ENCODE data around the gene DDA1.

The DDA1 gene

DNA sequence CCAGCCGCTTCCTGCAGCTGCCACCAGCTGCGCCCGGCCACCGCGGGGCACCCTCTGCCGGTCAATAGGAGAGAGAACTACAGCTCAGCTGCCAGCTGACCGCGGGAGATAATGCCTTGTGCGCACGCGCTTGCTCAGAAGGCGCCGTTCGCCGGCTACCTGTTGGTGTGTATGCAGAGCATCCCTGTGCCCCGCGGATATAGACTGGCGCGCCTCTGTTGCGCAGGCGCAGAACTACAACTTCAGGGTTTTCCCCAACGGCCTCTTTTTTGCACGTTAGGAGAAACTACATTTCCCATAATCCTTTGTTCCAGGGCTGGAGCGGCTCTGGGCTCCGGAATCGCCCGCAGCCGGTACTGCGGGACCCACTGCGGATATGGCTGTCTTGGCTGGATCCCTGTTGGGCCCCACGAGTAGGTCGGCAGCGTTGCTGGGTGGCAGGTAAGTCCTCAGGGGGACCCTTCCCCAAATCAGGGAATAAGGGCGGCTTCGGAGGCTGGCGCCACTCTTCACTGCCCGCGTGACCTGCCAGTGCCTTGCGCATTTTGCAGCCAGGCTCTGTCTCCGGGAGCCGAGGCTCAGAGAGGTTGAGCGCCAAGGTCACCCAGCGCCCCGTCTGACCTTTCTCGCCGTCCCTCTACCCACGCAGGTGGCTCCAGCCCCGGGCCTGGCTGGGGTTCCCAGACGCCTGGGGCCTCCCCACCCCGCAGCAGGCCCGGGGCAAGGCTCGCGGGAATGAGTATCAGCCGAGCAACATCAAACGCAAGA is 3.7 kb upstream of the DDA1 start, which contains the start of gene MRPL34:
Gene MRPL34, plus strand, starts transcription at position 356 of the 768 bp plus-strand sequence. Its CDS starts 21 bp downstream, at position 377.
- H3K4me3 ChIP-seq (ENCODE audit: low read length), result peak within 1 kb of the TSS; percentile 23
- H3K9me3 ChIP-seq (ENCODE audit: control insufficient read depth, low read length), result no peaks in the 10 kb centered on the region
- H3K9ac ChIP-seq (ENCODE audit: low read length), result peak within 1 kb of the TSS; percentile 88
- no peaks in the 10 kb centered on the region for H3K27me3 ChIP-seq (ENCODE audit: control insufficient read depth, insufficient read depth, low read length)
- peaks cover 42% of the 10 kb centered on the region for H3K4me1 ChIP-seq (ENCODE audit: control insufficient read depth, insufficient read depth, low read length)
- H3K36me3 ChIP-seq (ENCODE audit: control insufficient read depth, insufficient read depth, low read length), result no peaks in the 10 kb centered on the region

DNA sequence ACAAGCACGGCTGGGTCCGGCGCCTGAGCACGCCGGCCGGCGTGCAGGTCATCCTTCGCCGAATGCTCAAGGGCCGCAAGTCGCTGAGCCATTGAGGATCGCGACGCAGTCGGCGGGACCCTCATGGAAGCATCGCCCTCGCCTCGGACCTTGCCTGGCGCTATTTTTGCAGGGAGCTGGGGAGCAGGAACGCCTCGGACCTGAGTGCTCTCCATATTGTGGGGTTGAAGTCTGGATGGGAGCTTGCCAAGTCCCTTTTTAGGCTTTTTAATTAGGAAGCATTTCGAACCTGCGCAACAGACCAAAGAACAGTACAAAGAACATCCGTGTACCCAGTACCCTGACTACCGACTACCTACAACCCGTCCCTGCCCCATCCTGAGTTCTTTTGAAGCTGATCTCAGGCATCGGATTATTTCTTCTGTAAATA is 3.1 kb upstream of the DDA1 start:
- Histone ChIP-seq H3K4me1 (ENCODE audit: control insufficient read depth, insufficient read depth, low read length) (peaks cover 48% of the 10 kb centered on the region), H3K4me3 (ENCODE audit: low read length) (peak overlapping the region; percentile 23), H3K36me3 (ENCODE audit: control insufficient read depth, insufficient read depth, low read length) (no peaks in the 10 kb centered on the region), H3K9ac (ENCODE audit: low read length) (peak overlapping the region; percentile 88), H3K27me3 (ENCODE audit: control insufficient read depth, insufficient read depth, low read length) (no peaks in the 10 kb centered on the region), H3K9me3 (ENCODE audit: control insufficient read depth, low read length) (no peaks in the 10 kb centered on the region)

DNA sequence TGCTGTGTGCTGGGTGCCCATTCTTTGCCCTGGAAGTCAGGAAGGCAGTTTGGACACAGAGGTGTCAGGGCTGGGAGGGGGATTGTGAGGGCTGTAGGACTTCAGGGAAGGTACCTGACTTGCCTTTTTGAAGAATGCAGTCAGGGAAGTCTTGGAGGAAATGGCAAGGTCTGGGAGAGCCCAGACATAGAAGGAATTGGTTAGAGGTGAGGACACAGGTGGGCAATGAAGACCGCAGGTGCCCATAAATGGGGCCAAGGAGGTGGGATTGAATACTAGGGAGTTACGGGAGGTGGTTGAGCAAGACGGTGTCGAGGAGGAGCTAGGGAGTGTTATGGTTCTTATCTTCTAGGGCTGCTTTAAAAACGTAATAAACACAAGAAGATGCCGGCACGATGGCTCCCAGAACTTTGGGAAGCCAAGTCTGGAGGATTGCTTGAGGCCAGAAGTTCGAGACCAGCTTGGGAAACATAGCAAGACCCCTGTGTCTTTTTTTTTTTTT is 1.4 kb upstream of the DDA1 start:
- H3K9me3 ChIP-seq (ENCODE audit: control insufficient read depth, low read length), result no peaks in the 10 kb centered on the region
- no peaks in the 10 kb centered on the region for H3K27me3 ChIP-seq (ENCODE audit: control insufficient read depth, insufficient read depth, low read length)
- H3K4me3 ChIP-seq (ENCODE audit: low read length), result no peak overlapping the region
- H3K4me1 ChIP-seq (ENCODE audit: control insufficient read depth, insufficient read depth, low read length), result peaks cover 57% of the 10 kb centered on the region
- H3K36me3 ChIP-seq (ENCODE audit: control insufficient read depth, insufficient read depth, low read length), result no peaks in the 10 kb centered on the region
- no peak overlapping the region for H3K9ac ChIP-seq (ENCODE audit: low read length)

DNA sequence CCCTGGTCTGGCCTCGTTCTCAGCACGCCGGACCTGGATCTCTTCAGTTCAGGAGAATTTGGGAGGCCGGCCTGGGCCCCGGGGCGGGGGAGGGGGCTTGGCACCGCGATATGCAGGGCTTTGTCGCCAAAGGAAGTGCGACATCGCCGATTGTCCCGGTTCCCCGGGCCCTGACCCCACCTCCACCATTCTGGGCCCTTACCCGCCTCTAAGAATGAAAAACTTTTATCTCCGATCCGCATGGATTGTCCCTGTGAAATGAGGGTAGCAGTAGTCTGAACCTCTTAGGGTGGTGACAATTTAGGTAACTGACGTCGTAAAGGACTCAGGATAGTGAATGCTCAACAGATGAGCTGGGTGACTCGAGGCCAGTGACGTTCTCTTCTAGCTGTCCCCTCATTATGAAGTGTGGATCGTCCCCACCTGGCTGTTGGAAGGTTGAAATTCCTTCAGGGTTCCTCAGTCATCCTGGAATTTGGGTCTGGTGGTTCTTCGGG is 650 bp downstream of the DDA1 start:
- Histone ChIP-seq H3K4me3 (ENCODE audit: low read length) (peak overlapping the region; percentile 76), H3K9me3 (ENCODE audit: control insufficient read depth, low read length) (no peaks in the 10 kb centered on the region), H3K4me1 (ENCODE audit: control insufficient read depth, insufficient read depth, low read length) (peaks cover 47% of the 10 kb centered on the region), H3K27me3 (ENCODE audit: control insufficient read depth, insufficient read depth, low read length) (no peaks in the 10 kb centered on the region), H3K9ac (ENCODE audit: low read length) (peak overlapping the region; percentile 93), H3K36me3 (ENCODE audit: control insufficient read depth, insufficient read depth, low read length) (peaks cover 13% of the 10 kb centered on the region)

DNA sequence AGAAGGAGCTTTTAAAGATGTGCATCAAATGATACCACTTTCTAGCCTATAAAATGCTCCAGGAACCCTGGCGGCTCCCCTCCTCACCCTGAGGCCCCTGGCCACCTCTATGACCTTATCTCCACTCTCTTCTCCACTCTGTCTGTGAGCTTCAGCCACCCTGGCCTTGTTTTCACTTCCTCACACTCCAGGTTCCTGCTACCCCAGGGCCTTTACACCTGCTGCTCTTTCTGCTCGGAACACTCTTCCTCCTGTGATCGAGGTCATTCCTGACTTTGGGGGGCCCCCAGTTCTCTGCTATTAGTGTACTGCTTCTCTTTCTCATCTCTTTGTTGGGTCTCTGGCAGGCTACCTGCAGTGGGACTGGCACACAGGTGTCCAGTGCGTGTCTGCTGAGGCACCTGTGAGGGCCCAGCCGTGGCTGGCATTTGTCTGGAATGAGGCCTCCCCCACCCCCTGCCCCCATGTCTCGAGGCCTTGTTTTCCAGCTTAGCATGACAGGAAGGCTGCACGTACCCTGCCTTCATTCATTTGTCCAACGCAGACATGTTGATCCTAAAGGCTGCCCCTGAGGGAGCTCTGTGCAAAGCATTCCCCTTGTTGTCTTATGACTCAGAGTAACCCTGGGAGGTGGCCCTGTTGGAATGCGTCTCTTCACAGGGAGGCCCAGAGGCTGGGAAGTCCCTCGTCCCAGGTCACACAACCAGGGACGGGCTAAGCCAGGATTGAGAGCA is 2.3 kb downstream of the DDA1 start:
- Histone ChIP-seq H3K36me3 (ENCODE audit: control insufficient read depth, insufficient read depth, low read length) (peaks cover 13% of the 10 kb centered on the region), H3K4me1 (ENCODE audit: control insufficient read depth, insufficient read depth, low read length) (peaks cover 46% of the 10 kb centered on the region), H3K4me3 (ENCODE audit: low read length) (no peak overlapping the region), H3K9ac (ENCODE audit: low read length) (peak overlapping the region; percentile 33), H3K9me3 (ENCODE audit: control insufficient read depth, low read length) (no peaks in the 10 kb centered on the region), H3K27me3 (ENCODE audit: control insufficient read depth, insufficient read depth, low read length) (no peaks in the 10 kb centered on the region)

DNA sequence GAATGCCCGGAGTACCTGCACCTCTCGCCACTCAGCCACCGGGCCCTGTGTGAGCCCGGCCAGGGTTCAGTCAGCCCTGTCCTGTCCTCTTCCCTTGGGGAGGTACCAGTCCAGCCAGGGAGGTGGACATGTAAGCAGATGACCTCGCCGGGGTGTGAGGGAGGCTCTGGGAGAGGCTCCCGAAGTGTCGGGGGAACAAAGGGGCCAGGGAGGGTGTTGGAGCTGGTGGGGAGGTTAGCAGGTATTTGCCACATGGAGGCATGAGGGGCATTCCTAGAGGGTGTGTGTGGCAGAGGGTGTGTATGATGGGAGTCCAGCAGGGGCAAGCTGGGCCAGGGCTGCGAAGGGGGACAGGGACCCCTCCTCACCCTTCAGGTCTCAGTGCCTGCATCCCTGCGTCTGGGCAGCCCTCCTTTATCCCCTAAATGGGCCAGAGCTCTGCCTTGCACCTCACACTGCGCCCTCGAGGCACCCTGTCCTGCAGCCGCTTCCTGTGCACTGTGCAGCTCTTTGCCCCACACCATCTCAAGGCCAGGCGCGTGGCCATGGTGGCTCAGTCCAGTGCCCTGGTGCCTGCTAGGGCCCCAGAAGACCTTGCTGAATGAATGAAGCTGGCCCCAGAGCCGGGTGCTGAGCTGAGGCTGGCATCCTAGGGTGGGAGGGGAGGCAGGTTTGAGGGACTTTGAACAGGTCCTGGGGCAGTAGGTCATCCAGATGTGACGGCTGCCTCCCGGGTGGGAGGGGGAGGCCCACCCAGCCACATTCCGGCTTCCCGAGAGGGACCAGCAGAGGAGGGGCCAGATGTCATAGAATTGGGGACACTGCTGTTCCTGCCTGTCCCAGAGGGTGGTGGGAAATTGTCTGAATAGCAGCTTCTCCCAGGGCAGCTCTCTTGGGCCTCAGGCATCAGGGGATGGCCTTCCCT is 3.1 kb downstream of the DDA1 start:
- Histone ChIP-seq H3K27me3 (ENCODE audit: control insufficient read depth, insufficient read depth, low read length) (no peaks in the 10 kb centered on the region), H3K36me3 (ENCODE audit: control insufficient read depth, insufficient read depth, low read length) (peaks cover 13% of the 10 kb centered on the region), H3K9me3 (ENCODE audit: control insufficient read depth, low read length) (no peaks in the 10 kb centered on the region), H3K4me3 (ENCODE audit: low read length) (no peak overlapping the region), H3K9ac (ENCODE audit: low read length) (peak overlapping the region; percentile 33), H3K4me1 (ENCODE audit: control insufficient read depth, insufficient read depth, low read length) (peaks cover 44% of the 10 kb centered on the region)

DNA sequence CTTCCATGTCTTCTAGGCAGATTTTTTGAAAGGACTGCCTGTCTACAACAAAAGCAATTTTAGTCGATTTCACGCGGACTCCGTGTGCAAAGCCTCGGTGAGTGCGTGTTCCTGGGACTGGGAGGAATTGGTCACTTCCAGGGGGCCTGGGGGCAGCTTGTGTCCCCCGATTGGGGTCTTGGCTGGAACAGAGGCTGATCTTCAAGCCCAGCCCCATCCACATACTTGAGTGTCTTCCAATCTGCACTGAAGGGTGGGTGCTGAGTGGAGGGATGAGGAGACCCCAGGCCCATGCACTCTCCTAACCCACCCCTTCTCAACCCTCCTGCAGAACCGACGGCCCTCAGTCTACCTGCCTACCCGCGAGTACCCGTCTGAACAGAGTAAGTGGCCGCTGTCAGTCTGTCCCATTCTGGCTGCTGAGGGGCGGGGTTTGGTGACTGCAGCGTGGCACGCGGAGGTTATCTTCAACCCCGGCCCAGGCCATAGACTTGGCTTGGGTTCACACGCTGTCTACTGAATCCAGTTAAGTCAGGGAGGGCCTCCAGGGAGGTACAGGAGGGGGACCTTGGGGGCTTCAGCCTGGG is 4.7 kb downstream of the DDA1 start:
- no peak overlapping the region for H3K9ac ChIP-seq (ENCODE audit: low read length)
- no peak overlapping the region for H3K4me3 ChIP-seq (ENCODE audit: low read length)
- H3K27me3 ChIP-seq (ENCODE audit: control insufficient read depth, insufficient read depth, low read length), result no peaks in the 10 kb centered on the region
- H3K4me1 ChIP-seq (ENCODE audit: control insufficient read depth, insufficient read depth, low read length), result peaks cover 58% of the 10 kb centered on the region
- peaks cover 13% of the 10 kb centered on the region for H3K36me3 ChIP-seq (ENCODE audit: control insufficient read depth, insufficient read depth, low read length)
- no peaks in the 10 kb centered on the region for H3K9me3 ChIP-seq (ENCODE audit: control insufficient read depth, low read length)

DNA sequence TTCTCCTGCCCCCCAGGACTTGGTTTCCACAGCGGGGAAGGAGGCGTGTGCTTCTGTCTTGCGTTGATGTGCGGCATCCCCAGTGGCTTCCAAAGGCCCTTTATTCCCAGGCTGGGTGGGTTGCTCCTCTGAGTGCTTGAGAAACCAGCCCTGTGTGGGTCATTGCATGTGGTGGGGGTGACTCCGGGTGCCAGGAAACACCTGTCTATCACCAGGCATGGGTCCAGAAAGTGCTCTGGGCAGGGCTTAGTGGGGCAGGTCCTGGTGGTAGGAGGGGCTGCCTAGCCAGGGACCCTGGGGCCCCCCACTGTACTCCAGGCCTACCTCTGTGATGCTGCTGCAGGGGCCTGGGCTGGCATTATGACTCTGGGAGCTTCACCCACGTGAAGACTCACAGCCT is 9.6 kb downstream of the DDA1 start:
- H3K36me3 ChIP-seq (ENCODE audit: control insufficient read depth, insufficient read depth, low read length), result peaks cover 8% of the 10 kb centered on the region
- no peak overlapping the region for H3K9ac ChIP-seq (ENCODE audit: low read length)
- H3K4me1 ChIP-seq (ENCODE audit: control insufficient read depth, insufficient read depth, low read length), result peaks cover 22% of the 10 kb centered on the region
- H3K27me3 ChIP-seq (ENCODE audit: control insufficient read depth, insufficient read depth, low read length), result no peaks in the 10 kb centered on the region
- no peak overlapping the region for H3K4me3 ChIP-seq (ENCODE audit: low read length)
- H3K9me3 ChIP-seq (ENCODE audit: control insufficient read depth, low read length), result no peaks in the 10 kb centered on the region

DNA sequence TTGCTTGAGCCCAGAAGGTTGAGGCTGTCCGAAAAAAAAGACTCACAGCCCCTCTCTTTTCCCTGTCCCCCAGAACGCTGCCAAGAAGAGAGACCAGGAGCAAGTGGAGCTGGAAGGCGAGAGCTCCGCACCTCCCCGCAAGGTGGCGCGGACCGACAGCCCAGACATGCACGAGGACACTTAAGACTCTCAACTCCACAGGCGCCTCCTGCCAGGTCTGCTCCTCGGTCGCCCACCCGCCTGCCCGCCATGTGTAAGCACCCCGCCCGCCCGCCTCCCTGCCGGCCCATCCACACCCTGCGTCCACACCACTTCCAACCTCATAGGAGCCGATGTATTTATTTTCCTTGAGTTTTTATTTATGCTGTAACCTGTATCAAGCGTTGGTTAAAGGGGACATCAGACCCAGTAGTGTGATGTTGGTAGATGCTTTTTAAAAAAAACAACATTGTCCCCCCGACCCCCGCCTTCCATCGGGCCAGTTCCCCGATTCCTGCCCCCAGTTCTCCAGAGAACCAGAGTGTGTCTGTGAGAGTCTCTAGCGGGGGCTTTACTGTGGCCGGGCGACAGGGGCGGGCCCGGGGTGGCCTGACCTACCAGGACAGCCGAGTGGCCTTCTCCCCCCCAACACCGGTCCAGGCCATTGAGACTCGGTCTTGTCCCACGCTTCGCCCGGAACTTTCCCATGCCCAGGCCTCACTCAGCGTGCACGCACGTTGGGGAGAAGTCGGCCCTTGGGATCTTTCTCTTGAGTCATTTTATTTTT is 10.3 kb downstream of the DDA1 start:
- H3K27me3 ChIP-seq (ENCODE audit: control insufficient read depth, insufficient read depth, low read length), result no peaks in the 10 kb centered on the region

DNA sequence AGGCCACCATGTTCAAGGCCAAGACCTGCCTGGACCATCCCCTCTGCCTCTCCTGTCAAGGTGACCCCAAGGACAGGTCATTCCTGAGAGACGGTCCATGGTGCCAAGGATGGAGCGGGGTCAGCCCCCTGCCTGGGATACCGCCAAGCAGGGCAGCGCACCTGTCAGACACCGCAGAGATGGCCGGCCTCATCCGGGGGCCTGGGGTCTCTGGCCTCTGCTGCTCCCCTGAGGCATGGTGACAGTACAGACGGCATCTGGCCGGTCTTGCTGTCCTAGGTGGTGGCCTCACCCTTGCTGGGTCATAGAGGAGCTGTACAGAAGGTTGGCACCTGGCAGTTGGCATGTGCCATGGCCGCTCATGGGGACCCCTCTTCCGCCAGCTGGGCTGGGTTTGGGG is 11.1 kb downstream of the DDA1 start:
- Histone ChIP-seq H3K4me3 (ENCODE audit: low read length) (no peak overlapping the region), H3K9ac (ENCODE audit: low read length) (no peak overlapping the region), H3K4me1 (ENCODE audit: control insufficient read depth, insufficient read depth, low read length) (peaks cover 21% of the 10 kb centered on the region), H3K36me3 (ENCODE audit: control insufficient read depth, insufficient read depth, low read length) (no peaks in the 10 kb centered on the region), H3K9me3 (ENCODE audit: control insufficient read depth, low read length) (no peaks in the 10 kb centered on the region), H3K27me3 (ENCODE audit: control insufficient read depth, insufficient read depth, low read length) (no peaks in the 10 kb centered on the region)

More for the DNA sequence above, 10.3 kb downstream of the DDA1 start:
- Histone ChIP-seq H3K36me3 (ENCODE audit: control insufficient read depth, insufficient read depth, low read length) (peaks cover under 1% of the 10 kb centered on the region), H3K9me3 (ENCODE audit: control insufficient read depth, low read length) (no peaks in the 10 kb centered on the region), H3K4me1 (ENCODE audit: control insufficient read depth, insufficient read depth, low read length) (peaks cover 22% of the 10 kb centered on the region), H3K9ac (ENCODE audit: low read length) (no peak overlapping the region), H3K4me3 (ENCODE audit: low read length) (no peak overlapping the region)
